Fibroblast of villous mesenchyme (primary cell): ENCODE data around the gene AHDC1. TPM values are rescaled to one million over a fixed set of nuclear protein-coding genes. Genes with fewer than 3 reads are reported as not detected.

ENCODE experiments used
- DNase-seq: peaks from one replicate; pipeline ENCODE4 v3.0.0-alpha.2; 2010; ENCODE audit warnings: low read depth
- H3K4me3 ChIP-seq: 2 replicates; pipeline ENCODE4 v1.5.1; 2011; ENCODE audit warnings: low read depth, mild to moderate bottlenecking, low read length
- total RNA-seq: library from RNA; depleted of rRNA; stranded (reverse); fragments of >200 nt; gene quantifications from 2 replicates; pipeline ENCODE4 v1.2.3, GENCODE V29; 2012
- TF ChIP-seq, protein P1 (sequence below): IDR thresholded peaks from 2 replicates; pipeline ENCODE4 v1.5.1; 2012; ENCODE audit warnings: low read depth, mild to moderate bottlenecking, low read length; ENCODE audit not compliant: insufficient read depth

AHDC1 gene
- total RNA-seq, 1 donor: 22.5 TPM

DNA sequence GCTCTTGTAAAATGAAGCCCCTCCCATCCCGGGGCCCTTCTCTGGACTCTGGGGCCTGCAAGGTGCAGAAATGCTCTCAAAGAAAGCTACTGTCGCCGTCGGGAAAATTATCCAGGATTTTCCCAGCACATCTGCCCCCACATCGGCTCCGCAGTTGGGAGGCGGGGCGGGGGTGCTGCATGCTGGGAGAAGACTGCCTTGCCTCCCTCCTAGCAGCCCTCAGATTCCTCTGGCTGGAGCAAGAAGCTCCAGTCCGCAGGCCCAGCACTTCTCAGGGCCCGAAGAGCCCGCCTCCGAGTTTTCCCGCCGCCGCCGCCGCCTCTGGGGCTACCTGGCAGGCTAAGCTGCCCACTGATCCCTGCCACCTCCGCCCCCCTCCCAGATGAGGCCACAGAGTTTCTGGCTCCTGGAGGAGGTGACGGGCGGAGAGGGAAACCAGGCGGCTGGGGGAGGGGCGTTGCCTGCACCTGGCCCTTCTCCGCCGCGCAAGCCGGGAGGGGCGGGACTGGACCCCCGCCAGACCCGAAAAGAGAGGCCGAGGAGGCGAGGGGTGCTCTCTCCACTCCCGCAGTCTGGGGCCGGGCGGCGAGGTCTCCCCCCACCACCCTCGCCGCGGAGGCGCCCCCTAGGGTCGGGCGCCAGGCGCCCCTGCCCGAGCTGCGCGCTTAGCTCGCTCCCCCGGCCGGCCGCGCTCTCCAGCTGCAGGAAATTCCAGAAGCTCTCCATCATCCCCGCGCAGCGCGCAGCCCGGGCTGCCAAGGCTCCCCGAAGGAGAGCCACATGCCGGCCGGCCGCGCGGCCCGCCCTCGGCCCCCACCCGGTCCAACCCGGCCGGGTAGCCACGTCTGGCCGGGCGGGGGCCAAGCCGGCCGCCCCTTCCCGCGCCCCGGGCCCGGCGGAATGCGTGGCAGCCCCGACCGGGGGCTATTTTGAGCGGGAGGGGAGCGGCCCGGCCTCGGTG lies 28.8 kb downstream of the AHDC1 start:
- DNase-seq: peak; percentile 86
- TF ChIP-seq, protein P1, sequence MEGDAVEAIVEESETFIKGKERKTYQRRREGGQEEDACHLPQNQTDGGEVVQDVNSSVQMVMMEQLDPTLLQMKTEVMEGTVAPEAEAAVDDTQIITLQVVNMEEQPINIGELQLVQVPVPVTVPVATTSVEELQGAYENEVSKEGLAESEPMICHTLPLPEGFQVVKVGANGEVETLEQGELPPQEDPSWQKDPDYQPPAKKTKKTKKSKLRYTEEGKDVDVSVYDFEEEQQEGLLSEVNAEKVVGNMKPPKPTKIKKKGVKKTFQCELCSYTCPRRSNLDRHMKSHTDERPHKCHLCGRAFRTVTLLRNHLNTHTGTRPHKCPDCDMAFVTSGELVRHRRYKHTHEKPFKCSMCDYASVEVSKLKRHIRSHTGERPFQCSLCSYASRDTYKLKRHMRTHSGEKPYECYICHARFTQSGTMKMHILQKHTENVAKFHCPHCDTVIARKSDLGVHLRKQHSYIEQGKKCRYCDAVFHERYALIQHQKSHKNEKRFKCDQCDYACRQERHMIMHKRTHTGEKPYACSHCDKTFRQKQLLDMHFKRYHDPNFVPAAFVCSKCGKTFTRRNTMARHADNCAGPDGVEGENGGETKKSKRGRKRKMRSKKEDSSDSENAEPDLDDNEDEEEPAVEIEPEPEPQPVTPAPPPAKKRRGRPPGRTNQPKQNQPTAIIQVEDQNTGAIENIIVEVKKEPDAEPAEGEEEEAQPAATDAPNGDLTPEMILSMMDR: peak; percentile 31
- H3K4me3 ChIP-seq: peak overlapping the region; percentile 43

DNA sequence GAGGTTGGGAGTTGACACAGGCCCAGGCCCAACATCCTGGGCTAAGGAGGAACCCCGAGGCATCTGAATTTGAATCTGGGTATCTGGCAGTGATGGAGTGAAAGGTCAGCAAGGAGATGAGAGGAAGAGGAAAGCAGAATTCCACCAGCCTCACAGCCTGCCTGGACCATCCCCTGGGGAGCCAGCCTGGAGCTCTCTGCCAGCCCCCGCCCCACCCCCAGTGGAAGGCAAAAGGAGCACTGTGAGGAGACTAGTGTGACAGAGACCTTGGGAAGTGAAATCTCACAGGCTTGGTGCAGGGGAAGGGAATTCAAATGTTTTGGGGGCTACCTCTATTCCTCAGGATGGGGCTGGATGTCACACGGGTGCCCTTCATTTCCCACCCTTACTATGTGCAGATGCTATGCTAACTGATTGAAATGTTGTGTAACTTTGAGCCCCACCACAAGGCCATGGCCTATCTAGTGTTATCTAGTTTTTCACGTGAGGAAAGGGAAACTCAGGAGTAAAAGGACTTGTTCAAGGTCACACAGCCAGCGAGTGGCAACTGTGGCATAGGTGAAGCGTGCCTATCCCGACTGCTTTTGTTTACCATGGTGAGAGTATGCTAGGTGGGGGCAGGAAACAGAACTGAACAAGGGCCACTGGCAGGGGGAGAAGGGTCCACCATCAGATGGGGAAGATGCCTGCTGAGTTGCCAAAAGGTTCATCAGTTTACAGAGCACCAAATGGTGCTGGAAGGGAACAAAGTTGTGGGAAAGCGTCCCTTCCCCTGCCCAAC lies 29.8 kb downstream of the AHDC1 start:
- TF ChIP-seq, protein P1: no peak
- no peak for DNase-seq
- no peak overlapping the region for H3K4me3 ChIP-seq

DNA sequence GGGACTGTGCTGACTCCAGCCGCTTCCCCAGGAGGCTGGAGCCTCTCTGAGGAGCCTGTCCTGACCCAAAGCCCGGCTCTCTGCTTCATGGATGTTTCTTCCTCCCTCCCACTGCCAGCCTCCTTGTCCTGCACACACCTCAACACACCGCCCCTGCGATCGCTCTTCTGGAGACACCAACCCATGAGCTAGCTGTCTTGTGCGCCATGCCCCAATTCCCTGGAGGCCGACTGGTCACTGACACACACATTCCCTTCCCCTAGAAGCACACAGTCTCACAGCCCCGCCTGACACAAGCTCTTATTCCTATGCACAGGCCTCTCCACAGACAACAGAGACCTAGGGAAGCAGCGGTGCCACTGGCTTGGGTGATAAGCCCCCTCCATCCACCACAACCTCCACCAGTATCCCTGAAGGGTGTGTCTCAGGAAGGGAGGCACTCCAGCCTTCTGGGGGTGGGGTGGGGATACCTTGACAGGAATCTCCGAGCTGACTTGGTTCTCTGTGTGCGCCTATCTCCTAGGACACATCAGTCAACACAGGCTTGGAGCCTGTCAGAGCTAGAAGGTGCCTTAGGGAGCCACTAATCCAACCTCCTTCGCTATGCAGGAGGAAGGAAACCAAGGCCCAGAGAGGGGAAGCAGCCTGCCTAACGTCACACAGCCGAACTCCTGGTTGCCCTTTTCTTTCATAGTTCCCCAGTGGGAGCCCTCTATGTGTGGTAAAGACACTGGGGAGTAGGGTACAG lies 31.1 kb downstream of the AHDC1 start:
- TF ChIP-seq, protein P1: no peak
- DNase-seq: peak; percentile 41
- no peak overlapping the region for H3K4me3 ChIP-seq

DNA sequence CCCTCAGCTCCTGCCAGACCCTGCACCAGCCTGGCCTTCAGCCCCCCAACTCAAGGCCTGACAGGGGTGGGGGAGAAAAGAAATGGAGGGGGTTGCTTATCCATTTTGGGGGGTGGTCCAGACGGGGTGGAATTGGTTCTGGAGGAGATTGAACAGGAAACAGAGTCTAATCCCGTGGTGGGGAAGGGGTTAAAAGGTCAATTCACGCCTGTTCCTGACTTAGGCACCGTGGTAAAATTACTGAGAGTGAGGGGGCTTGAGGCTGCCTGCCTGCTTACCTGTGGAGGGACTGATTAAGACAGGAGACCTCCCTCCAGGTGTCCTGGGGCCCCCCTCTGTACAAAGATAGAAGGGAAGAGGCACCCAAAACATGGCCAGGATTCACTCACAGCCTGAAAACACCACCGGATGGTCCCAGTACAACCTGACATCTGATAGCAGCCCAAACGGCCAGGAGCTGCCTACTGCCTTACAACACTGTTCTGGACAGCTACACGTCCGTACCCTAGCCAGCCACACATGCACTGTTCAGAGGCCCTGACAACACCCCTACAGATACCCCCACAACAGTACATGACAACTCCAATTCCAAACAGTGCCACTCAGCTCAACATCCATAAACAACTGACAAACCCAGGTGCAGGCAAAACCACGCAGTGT lies 31.8 kb downstream of the AHDC1 start:
- TF ChIP-seq, protein P1: no peak
- DNase-seq: peak; percentile 37
- no peak overlapping the region for H3K4me3 ChIP-seq

DNA sequence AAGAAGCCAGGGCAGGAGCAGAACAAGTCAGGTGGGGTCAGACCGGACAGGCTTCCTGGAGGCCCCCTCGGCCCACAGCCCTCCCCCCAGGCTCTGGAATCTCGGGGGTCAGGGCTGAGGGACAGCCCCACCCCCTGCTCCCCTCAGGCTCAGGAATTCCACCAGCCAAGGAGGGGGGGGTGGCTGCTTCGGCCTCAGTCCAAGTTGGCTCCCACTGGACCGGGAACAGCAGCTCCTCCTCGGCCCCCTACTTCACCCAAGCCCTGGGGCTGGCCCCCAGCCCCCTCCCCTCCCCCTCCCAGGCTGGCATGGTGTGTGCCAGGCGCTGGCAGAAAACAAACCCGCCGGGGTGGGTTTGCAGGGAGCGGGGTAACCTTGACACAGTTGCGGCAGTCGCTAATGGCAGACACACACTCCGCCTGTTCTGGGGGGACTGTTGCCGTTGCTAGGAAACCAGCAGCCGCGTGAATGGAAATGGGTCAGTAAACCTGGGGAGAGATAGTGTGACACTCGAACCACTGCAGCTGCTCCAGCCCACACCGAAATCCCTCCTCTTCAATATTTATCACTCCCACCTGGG lies 32.4 kb downstream of the AHDC1 start:
- TF ChIP-seq, protein P1: no peak
- no peak for DNase-seq

DNA sequence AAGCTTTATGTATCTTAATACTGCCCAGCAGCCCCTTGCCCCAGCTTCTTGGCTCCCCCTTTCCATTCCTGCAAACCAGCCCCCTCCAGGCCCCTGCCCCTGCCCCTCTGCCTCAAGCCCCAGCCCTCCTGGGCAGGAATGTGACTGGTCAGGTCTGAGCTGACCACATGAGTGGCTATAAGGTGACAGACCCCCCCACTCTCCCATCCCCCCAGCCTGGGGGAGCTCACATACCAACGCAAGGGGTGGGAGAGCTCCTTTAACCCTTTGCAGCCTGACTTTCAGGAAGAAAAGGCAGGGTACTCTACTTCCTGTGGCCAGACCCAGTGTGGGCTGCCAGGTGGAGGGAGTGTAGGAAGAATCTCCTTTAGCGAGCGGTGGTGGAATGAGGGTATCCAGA lies 33.2 kb downstream of the AHDC1 start:
- TF ChIP-seq, protein P1: no peak
- no peak overlapping the region for H3K4me3 ChIP-seq
- no peak for DNase-seq

More for the DNA sequence above, 32.4 kb downstream of the AHDC1 start:
- H3K4me3 ChIP-seq: no peak overlapping the region
